ENCODE data around the gene MOB1B.

GRCh38 chr4:70994387-70995099 is 92.4 kb downstream of the MOB1B start:
- TF ChIP-seq TOE1 (CRISPR knock-in tag; IDR thresholded peaks at IDR 0.05) = no peak
- no peak for TF ChIP-seq RAD21 (CRISPR knock-in tag; IDR thresholded peaks at IDR 0.05)
- no peak for TF ChIP-seq MIER2 (CRISPR knock-in tag; IDR thresholded peaks at IDR 0.05)
- no peak for TF ChIP-seq YY1 (IDR thresholded peaks at IDR 0.05; ENCODE audit: insufficient read depth, insufficient replicate concordance, low read depth, low read length)
- TF ChIP-seq NR2F2 (IDR thresholded peaks at IDR 0.05; ENCODE audit: borderline replicate concordance, low read depth) = no peak
- TF ChIP-seq ZBTB8A (CRISPR knock-in tag; IDR thresholded peaks at IDR 0.05; ENCODE audit: borderline replicate concordance, low read depth) = no peak
- TF ChIP-seq POLR2A (IDR thresholded peaks at IDR 0.05; ENCODE audit: insufficient read depth in 1 of 2, low read depth in 2 of 2, low read length in 2 of 2) = no peak
- TF ChIP-seq POLR2AphosphoS5 (IDR thresholded peaks at IDR 0.05; ENCODE audit: low read depth, low read length) = no peak
- TF ChIP-seq RCOR2 (CRISPR knock-in tag; IDR thresholded peaks at IDR 0.05) = no peak
- TF ChIP-seq RNF2 (conservative IDR thresholded peaks at IDR 0.05; ENCODE audit: low read depth) = no peak
